Peyer's patch (tissue), 4 donors: Measurements from ENCODE around the gene WDR64.

ENCODE experiments used
- CTCF ChIP-seq, 6 experiments: fragments of 450-650 bp in 4 of 6; fragments of 200-600 bp in 2 of 6; sonication (generic) in 1 of 6; IDR thresholded peaks; one replicate each; pipeline ENCODE4 v1.5.1; 2017 to 2019; ENCODE audit warnings: antibody characterized with exemption in 6 of 6, mild to moderate bottlenecking in 3 of 6, moderate library complexity in 1 of 6
- POLR2A ChIP-seq, 2 donors: fragments of 450-650 bp; IDR thresholded peaks; one replicate each; pipeline ENCODE4 v1.5.1; 2017; ENCODE audit warnings: antibody characterized with exemption in 2 of 2, mild to moderate bottlenecking in 2 of 2, moderate library complexity in 2 of 2

GRCh38 chr1:241615043-241615974 is 36.8 kb upstream of the WDR64 start:
- TF ChIP-seq CTCF (IDR thresholded peaks at IDR 0.05) (no peak), POLR2A (IDR thresholded peaks at IDR 0.05) (no peak)
